Measurements from ENCODE around the gene CTBP1. TPM values are rescaled to one million over a fixed set of nuclear protein-coding genes. Genes with fewer than 3 reads are reported as not detected.

CTBP1 gene
- total RNA-seq, 1 experiment from 2014 or later: 153 TPM

- Histone ChIP-seq H3K36me3 (ENCODE audit: low read depth) (no peaks in the 10 kb centered on the region), H3K79me2 (ENCODE audit: low read depth) (peaks cover 45% of the 10 kb centered on the region), H3K27me3 (ENCODE audit: insufficient read depth, low read depth) (no peaks in the 10 kb centered on the region), H2AFZ (peak within 1 kb of the TSS; percentile 89), H3K27ac (peak within 1 kb of the TSS; percentile 53), H3K4me1 (replicated peaks; ENCODE audit: insufficient read depth) (peaks cover 27% of the 10 kb centered on the region), H4K20me1 (ENCODE audit: insufficient read depth) (peaks cover 41% of the 10 kb centered on the region), H3K9me3 (ENCODE audit: insufficient read depth, low read depth) (no peaks in the 10 kb centered on the region; the same call in 1 of the 2 replicates), H3K4me2 (peak within 1 kb of the TSS; percentile 97), H3K9me2 (ENCODE audit: insufficient read depth) (no peaks in the 10 kb centered on the region), H3K4me3 (peak within 1 kb of the TSS; percentile 77), H3F3A (ENCODE audit: insufficient read depth, low read depth) (peaks cover 11% of the 10 kb centered on the region)
- peak; percentile 90 to 97 for DNase-seq
- intact Hi-C loops (cut with micrococcal nuclease; ENCODE audit: unreplicated experiment): loop anchor here (1.0 to 5.0 kb wide), 3 partner anchors 38 to 56 kb away; partner anchors contain the start of gene CTBP1
- CTCF ChIA-PET: interaction anchor here (0.5 kb wide), 1 partner anchor 478 kb away, joined by 10 read pairs; no protein-coding TSS in a partner anchor
- POLR2A ChIA-PET (ENCODE audit: unreplicated experiment): interaction anchor here (0.6 kb wide), 3 partner anchors 40 to 611 kb away, joined by 3 to 5 read pairs (median 5); no protein-coding TSS in a partner anchor
- TSS peak; percentile 91 for BruUV-seq (replicated peaks)
- TF ChIP-seq EZH2 (IDR thresholded peaks at IDR 0.05; ENCODE audit: low read depth) (no peak), CTCF (conservative IDR thresholded peaks at IDR 0.05) (no peak)
These were observed 40.6 kb upstream of the CTBP1 start, which contains the start of gene MAEA for GRCh38 chr4:1289207-1290164. Gene MAEA, plus strand, starts transcription at chr4:1289891. Its CDS starts 23 bp downstream, at chr4:1289914.

- no peaks in the 10 kb centered on the region; the same call in 1 of the 2 replicates for H3K9me3 ChIP-seq (ENCODE audit: insufficient read depth, low read depth)
- H4K20me1 ChIP-seq (ENCODE audit: insufficient read depth): peaks cover 34% of the 10 kb centered on the region
- no peaks in the 10 kb centered on the region for H3K36me3 ChIP-seq (ENCODE audit: low read depth)
- H2AFZ ChIP-seq: peak overlapping the region; percentile 89
- TF ChIP-seq EZH2 (IDR thresholded peaks at IDR 0.05; ENCODE audit: low read depth): no peak
- no peak for TF ChIP-seq CTCF (conservative IDR thresholded peaks at IDR 0.05)
- DNase-seq: no peak
- H3K4me1 ChIP-seq (replicated peaks; ENCODE audit: insufficient read depth): peaks cover 27% of the 10 kb centered on the region
- ChIA-PET CTCF (interaction anchor here (0.5 kb wide), 1 partner anchor 479 kb away, joined by 10 read pairs; no protein-coding TSS in a partner anchor), POLR2A (ENCODE audit: unreplicated experiment) (interaction anchor here (0.6 kb wide), 1 partner anchor 611 kb away, joined by 3 read pairs; no protein-coding TSS in a partner anchor)
- H3K27ac ChIP-seq: peak overlapping the region; percentile 44
- no peaks in the 10 kb centered on the region for H3K9me2 ChIP-seq (ENCODE audit: insufficient read depth)
- H3F3A ChIP-seq (ENCODE audit: insufficient read depth, low read depth): peaks cover 11% of the 10 kb centered on the region
- H3K4me3 ChIP-seq: peak overlapping the region; percentile 77
- BruUV-seq (replicated peaks): no TSS peak
- H3K27me3 ChIP-seq (ENCODE audit: insufficient read depth, low read depth): no peaks in the 10 kb centered on the region
- peak overlapping the region; percentile 97 for H3K4me2 ChIP-seq
- peaks cover 38% of the 10 kb centered on the region for H3K79me2 ChIP-seq (ENCODE audit: low read depth)
- intact Hi-C loops (cut with micrococcal nuclease; ENCODE audit: unreplicated experiment): loop anchor here (5.0 kb wide), 1 partner anchor 39 kb away; no protein-coding TSS in a partner anchor
These were observed 39.9 kb upstream of the CTBP1 start for GRCh38 chr4:1288786-1289185.

GRCh38 chr4:1285790-1286553 lies 37.0 kb upstream of the CTBP1 start:
- H3K9me2 ChIP-seq (ENCODE audit: insufficient read depth): no peaks in the 10 kb centered on the region
- TF ChIP-seq CTCF (conservative IDR thresholded peaks at IDR 0.05) (peak; percentile 29; the same call in 1 of the 2 replicates), EZH2 (IDR thresholded peaks at IDR 0.05; ENCODE audit: low read depth) (no peak)
- no peaks in the 10 kb centered on the region for H3K36me3 ChIP-seq (ENCODE audit: low read depth)
- peaks cover 10% of the 10 kb centered on the region for H3K79me2 ChIP-seq (ENCODE audit: low read depth)
- ChIA-PET CTCF (interaction anchor here (0.6 kb wide), 1 partner anchor 148 kb away, joined by 4 read pairs; no protein-coding TSS in a partner anchor), POLR2A (ENCODE audit: unreplicated experiment) (no interaction called here)
- BruUV-seq (replicated peaks): no TSS peak
- H3K27ac ChIP-seq: no peak overlapping the region
- H2AFZ ChIP-seq: no peak overlapping the region
- no peaks in the 10 kb centered on the region; the same call in 1 of the 2 replicates for H3K9me3 ChIP-seq (ENCODE audit: insufficient read depth, low read depth)
- H3K27me3 ChIP-seq (ENCODE audit: insufficient read depth, low read depth): no peaks in the 10 kb centered on the region
- H3K4me2 ChIP-seq: no peak overlapping the region
- peaks cover 6% of the 10 kb centered on the region for H4K20me1 ChIP-seq (ENCODE audit: insufficient read depth)
- no peak for DNase-seq
- intact Hi-C loops (cut with micrococcal nuclease; ENCODE audit: unreplicated experiment): loop anchor here (5.0 kb wide), 1 partner anchor 41 kb away; no protein-coding TSS in a partner anchor
- H3K4me1 ChIP-seq (replicated peaks; ENCODE audit: insufficient read depth): peaks cover 10% of the 10 kb centered on the region
- H3F3A ChIP-seq (ENCODE audit: insufficient read depth, low read depth): peaks cover 9% of the 10 kb centered on the region
- H3K4me3 ChIP-seq: no peak overlapping the region
